Myocyte (in vitro differentiated cells): ENCODE results near the gene TMEM125. TPM values are rescaled to one million over a fixed set of nuclear protein-coding genes. Genes with fewer than 3 reads are reported as not detected.
A peak's percentile ranks its signal among the peaks of the same experiment; 100 is the strongest.

Source experiments
- DNase-seq: peaks from one replicate; pipeline ENCODE4 v3.0.0-alpha.2; 2012; ENCODE audit warnings: low read depth
- total RNA-seq: library from RNA; depleted of rRNA; stranded (reverse); fragments of >200 nt; gene quantifications from 2 replicates; pipeline ENCODE4 v1.2.3, GENCODE V29; 2014

Gene TMEM125
- total RNA-seq, 1 donor from 2014 or later = not detected

DNA sequence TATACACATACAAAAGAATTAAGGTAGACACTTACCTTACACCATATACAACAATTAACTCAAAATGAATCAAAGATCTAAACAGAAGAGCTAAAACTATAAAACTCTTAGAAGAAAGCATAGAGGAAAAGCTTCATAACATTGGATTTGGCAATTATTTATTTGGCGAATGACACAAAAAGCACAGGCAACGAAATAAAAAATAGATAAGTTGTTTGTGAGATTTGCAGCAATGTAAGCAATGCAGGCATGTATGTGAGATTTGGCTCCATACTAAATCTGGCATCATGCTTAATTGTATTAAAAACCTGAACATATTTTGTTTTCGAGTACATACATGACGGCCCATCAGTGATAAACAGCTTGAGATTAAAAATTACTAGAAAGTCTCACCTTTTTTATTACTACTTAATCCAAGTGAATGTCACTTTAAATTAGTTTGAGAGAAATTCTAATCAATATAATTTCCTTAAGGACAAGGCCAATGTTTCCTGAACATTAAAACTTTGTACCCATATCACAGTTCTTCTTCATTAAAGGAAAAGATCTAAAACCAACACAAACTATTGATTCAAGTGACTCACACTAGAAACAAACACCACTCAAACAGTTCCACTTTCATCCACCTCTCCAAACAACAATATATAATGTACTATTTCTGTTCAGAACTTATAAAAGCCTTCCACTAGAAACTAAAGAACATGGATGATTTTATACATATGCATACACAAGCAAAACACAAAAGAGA is 23.1 kb upstream of the TMEM125 start:
- no peak for DNase-seq

DNA sequence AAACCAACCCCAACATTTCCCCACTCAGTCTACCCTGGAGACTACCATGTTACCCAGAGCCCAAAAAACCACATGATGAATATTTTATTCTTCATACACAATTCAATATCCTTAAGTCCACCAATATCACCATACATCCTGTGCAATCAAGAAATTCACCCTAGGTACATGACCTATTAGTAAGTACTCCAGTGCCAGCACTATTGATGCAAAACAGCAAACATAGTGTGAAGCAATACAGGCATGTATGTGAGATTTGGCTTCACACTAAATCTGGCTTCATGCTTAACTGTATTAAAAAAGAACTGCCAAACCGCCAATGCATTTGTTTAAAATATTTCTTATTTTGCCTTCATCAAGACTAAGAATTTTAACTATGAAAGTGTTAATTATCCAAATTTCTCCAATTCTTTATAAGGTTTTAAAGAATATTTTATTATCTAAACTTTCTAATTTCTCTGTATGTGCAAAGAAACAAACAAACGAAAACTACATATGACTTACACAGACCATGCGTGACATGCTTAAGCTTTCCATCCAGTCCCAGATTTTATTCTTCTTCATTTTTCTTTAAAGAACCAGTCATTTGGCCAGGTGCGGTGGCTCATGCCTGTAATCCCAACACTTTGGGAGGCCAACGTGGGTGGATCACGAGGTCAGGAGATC is 22.4 kb upstream of the TMEM125 start:
- no peak for DNase-seq

DNA sequence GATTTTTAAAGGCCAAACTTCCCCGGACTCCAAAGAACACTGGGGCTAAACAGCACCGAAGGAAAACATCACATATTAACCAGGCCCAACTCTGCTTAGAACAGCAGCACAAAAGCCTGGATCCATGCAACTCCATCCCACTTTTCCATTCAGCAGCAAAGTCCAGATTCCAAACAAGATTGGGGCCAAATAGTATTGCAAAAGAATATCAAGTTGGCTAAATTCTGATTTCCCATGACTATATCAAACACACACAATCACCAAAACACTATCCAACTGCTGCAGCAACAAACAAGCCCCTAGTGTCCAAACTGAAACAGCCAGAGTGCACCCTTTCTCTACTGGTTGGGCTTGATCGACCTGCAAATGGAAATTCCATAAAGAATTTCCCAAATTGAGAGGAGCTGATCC is 19.4 kb upstream of the TMEM125 start:
- no peak for DNase-seq

- no peak for DNase-seq
These were observed 18.8 kb upstream of the TMEM125 start for GRCh38 chr1:43251024-43251423.

- no peak for DNase-seq
These were observed 17.6 kb upstream of the TMEM125 start for GRCh38 chr1:43252225-43252624.

GRCh38 chr1:43253173-43253572 is 16.6 kb upstream of the TMEM125 start:
- no peak for DNase-seq

GRCh38 chr1:43253876-43254275 is 15.9 kb upstream of the TMEM125 start:
- no peak for DNase-seq

GRCh38 chr1:43255438-43256210 is 14.2 kb upstream of the TMEM125 start:
- DNase-seq = no peak

DNA sequence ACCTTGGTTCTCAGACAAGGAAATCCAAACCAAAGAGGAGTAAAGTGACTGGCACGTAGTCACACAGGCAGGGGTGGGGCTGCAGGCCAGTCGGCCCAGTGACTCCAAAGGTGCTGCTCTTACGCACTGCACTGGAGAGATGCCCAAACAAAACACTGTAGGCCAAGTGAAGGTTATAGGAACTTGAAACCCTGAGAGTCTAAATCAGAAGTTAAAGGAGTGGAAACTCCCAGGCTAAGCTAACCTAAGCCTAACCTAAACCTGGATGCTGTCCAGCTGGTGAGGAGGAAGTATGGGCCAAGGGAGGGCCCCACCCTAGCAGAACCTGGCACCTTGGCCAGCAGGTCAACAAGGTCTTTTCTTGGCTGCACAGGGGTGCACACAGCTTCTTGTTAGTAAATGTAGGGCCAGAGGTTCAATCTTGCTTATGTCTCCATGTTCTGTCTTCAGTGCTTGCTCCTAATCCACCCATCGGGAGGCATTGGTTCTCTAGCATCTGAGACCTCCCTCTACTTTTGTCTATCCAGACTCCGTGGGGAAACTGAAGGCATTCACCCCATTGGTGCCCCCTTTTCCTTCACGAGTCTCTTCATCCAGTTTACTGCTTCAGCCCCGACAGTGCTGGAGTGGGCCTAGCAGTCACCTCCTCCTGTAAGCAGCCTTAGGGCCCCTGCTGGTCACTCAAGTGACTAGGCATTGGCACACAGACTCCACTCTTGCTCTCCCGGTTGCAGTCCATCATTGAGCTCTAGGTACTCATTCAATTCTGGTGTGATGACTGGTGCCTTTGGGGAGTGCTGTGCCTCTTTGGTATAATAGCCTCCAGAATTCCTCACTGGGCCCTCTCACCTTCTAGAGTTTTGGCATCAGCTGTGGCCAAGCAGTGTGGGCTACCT is 12.9 kb upstream of the TMEM125 start:
- no peak for DNase-seq

- no peak for DNase-seq
These were observed 11.4 kb upstream of the TMEM125 start for GRCh38 chr1:43258370-43258769.

GRCh38 chr1:43265431-43265830 is 4.4 kb upstream of the TMEM125 start:
- DNase-seq = no peak

DNA sequence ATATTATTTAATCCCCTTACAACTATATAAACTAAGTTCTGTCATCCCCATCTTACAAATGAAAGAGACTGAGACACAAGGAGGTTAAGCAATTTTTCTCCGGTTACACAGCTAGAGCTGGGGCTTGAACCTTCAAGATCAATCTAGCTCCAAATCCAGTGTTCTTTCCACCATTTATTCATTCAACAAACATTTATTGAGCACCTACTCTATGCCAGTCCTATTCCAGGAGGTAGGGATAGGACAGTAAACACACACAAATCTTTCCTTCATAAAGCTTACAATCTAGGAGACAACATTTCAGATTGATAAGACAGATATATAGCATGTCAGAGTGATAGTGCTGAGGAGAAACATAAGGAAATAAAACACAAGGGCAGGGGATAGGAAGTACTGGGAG is 2.9 kb upstream of the TMEM125 start:
- DNase-seq = no peak

GRCh38 chr1:43267291-43267805 is 2.4 kb upstream of the TMEM125 start:
- peak; percentile 28 for DNase-seq

GRCh38 chr1:43267818-43268425 is 1.9 kb upstream of the TMEM125 start:
- no peak for DNase-seq

DNA sequence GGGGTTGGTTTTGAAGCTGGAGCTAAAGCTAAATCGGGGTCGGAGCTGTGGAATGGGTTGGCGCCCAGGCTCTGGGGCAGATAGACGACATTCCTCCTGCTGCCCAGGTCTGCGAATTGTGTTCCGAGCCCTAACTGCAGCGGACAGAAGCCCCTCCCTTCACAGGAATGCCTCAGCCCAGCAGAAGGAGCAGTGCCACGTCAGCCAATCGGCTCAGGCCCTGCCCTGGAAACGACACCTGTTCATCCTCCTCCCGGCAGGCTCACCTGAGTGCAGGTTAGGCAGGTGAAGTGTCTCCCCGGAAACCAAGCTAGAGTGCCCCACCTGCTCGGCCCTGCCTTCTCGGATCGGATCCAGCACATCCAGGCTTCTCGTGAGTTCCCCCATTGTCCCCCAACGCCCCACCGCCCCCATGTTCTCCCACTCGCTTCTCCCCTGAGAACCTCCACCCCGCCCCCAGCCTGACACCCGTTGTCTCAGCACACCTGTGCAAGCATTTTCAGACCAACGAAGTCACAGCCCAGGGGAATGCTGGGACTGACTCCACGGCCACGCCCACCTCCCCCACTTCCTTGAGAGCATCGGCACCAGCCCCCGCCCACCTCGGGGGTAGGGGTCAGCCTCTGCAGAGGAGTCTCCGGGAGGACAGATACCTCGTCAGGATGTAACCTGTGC is 775 bp downstream of the TMEM125 start:
- DNase-seq = no peak

- DNase-seq = no peak
These were observed 1.7 kb downstream of the TMEM125 start for GRCh38 chr1:43271186-43272118.

DNA sequence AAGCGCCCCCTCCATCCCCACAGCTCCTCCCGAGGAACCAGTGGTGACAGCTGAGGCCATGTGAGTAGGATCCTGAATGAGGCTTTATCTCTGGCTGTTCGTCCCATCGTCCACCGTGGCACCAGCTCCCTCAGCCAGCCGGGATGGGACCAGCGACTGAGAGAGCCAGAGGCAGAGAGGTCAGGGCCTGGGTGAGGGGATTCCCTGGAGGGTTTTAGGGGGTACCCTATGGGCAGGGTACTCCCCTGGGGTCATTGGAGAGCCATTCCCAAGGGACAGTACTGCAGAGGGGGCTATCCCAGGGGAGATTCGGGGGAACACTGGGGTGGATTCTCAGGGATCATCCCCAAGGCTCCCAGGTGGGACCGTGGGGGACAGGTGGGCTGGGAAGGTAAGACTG is 2.4 kb downstream of the TMEM125 start:
- no peak for DNase-seq
